Astrocyte (in vitro differentiated cells and primary cell): Measurements from ENCODE around the gene DISC1. TPM values are rescaled to one million over a fixed set of nuclear protein-coding genes. Genes with fewer than 3 reads are reported as not detected.

Source experiments
- DNase-seq: peaks from one replicate; pipeline ENCODE4 v3.0.0-alpha.2; 2010; ENCODE audit warnings: low read depth
- FAIRE-seq: peaks from 2 replicates; lab custom pipeline; 2011; peaks lifted over from hg19 to GRCh38; lab: Jason Lieb, UNC
- H2AFZ ChIP-seq: 2 replicates; pipeline ENCODE4 v1.6.0; 2012; ENCODE audit warnings: low read depth, low read length, inconsistent platforms
- H3K27ac ChIP-seq: 2 replicates; pipeline ENCODE4 v1.5.1; 2011; ENCODE audit warnings: low read depth, low read length, inconsistent platforms
- H3K27me3 ChIP-seq: 2 replicates; pipeline ENCODE4 v1.6.0; 2011; ENCODE audit warnings: low read length, inconsistent platforms; ENCODE audit not compliant: insufficient read depth
- H3K36me3 ChIP-seq: 2 replicates; pipeline ENCODE4 v1.5.1; 2011; ENCODE audit warnings: low read length, inconsistent platforms; ENCODE audit not compliant: insufficient read depth
- H3K4me1 ChIP-seq: 2 replicates; pipeline ENCODE4 v1.5.1; 2011; ENCODE audit warnings: low read length, inconsistent platforms; ENCODE audit not compliant: insufficient read depth
- H3K4me2 ChIP-seq: 2 replicates; pipeline ENCODE4 v1.6.0; 2012; ENCODE audit warnings: low read length, inconsistent platforms
- H3K4me3 ChIP-seq: 2 replicates; pipeline ENCODE4 v1.5.1; 2011; ENCODE audit warnings: low read depth, mild to moderate bottlenecking, low read length, inconsistent platforms; ENCODE audit not compliant: insufficient read depth
- H3K79me2 ChIP-seq: 2 replicates; pipeline ENCODE4 v1.6.0; 2012; ENCODE audit warnings: mild to moderate bottlenecking, low read length, inconsistent platforms; ENCODE audit not compliant: insufficient read depth
- H3K9ac ChIP-seq: 2 replicates; pipeline ENCODE4 v1.6.0; 2012; ENCODE audit warnings: mild to moderate bottlenecking, low read length, inconsistent platforms
- H3K9me3 ChIP-seq: 2 replicates; pipeline ENCODE4 v1.5.1; 2012; ENCODE audit warnings: low read depth, mild to moderate bottlenecking, low read length, inconsistent platforms; ENCODE audit not compliant: insufficient read depth
- H4K20me1 ChIP-seq: 2 replicates; pipeline ENCODE4 v1.6.0; 2012; ENCODE audit warnings: low read length, inconsistent platforms; ENCODE audit not compliant: insufficient read depth
- H3K27ac Mint-ChIP-seq: one replicate; pipeline ENCODE4 v1.8.0; 2021; ENCODE audit warnings: mild to moderate bottlenecking, mixed read lengths; ENCODE audit not compliant: unreplicated experiment
- H3K27me3 Mint-ChIP-seq: one replicate; pipeline ENCODE4 v1.8.0; 2021; ENCODE audit warnings: low read depth, mixed read lengths; ENCODE audit not compliant: unreplicated experiment
- H3K36me3 Mint-ChIP-seq: one replicate; pipeline ENCODE4 v1.8.0; 2021; ENCODE audit warnings: low read depth, mixed read lengths; ENCODE audit not compliant: unreplicated experiment
- H3K4me1 Mint-ChIP-seq: one replicate; pipeline ENCODE4 v1.8.0; 2021; ENCODE audit warnings: low read depth, mixed read lengths; ENCODE audit not compliant: unreplicated experiment
- H3K4me3 Mint-ChIP-seq: one replicate; pipeline ENCODE4 v1.8.0; 2021; ENCODE audit warnings: mild to moderate bottlenecking, moderate library complexity, mixed read lengths; ENCODE audit not compliant: unreplicated experiment
- H3K9me3 Mint-ChIP-seq: one replicate; pipeline ENCODE4 v1.8.0; 2021; ENCODE audit warnings: mild to moderate bottlenecking, mixed read lengths; ENCODE audit not compliant: unreplicated experiment
- CTCF ChIP-seq: IDR thresholded peaks from 2 replicates; pipeline ENCODE4 v1.5.1; 2011; ENCODE audit warnings: low read depth, mild to moderate bottlenecking, inconsistent platforms, low read length, moderate library complexity; ENCODE audit not compliant: insufficient read depth
- EZH2 ChIP-seq: IDR thresholded peaks from 2 replicates; pipeline ENCODE4 v1.6.1; 2012; ENCODE audit warnings: mild to moderate bottlenecking, low read length, inconsistent platforms; ENCODE audit not compliant: insufficient read depth
- total RNA-seq: library from RNA; stranded (reverse); gene quantifications from 2 replicates; pipeline ENCODE4 v1.2.1, GENCODE V29; 2021

The DISC1 gene
- total RNA-seq, 1 donor from 2014 or later: 9.1 TPM

GRCh38 chr1:231670755-231671154, 44.2 kb downstream of the DISC1 start:
- FAIRE-seq: no peak
- peaks cover 7% of the 10 kb centered on the region for H3K9me3 Mint-ChIP-seq
- H3K4me3 Mint-ChIP-seq: no peak overlapping the region
- no peaks in the 10 kb centered on the region for H3K27me3 Mint-ChIP-seq
- Histone ChIP-seq H4K20me1 (no peaks in the 10 kb centered on the region), H2AFZ (no peak overlapping the region), H3K27me3 (no peaks in the 10 kb centered on the region), H3K36me3 (no peaks in the 10 kb centered on the region), H3K4me1 (no peaks in the 10 kb centered on the region), H3K27ac (no peak overlapping the region), H3K4me2 (no peak overlapping the region), H3K4me3 (no peak overlapping the region), H3K9ac (no peak overlapping the region), H3K79me2 (no peaks in the 10 kb centered on the region), H3K9me3 (no peaks in the 10 kb centered on the region)
- no peak for TF ChIP-seq CTCF
- no peak for TF ChIP-seq EZH2
- H3K4me1 Mint-ChIP-seq: no peaks in the 10 kb centered on the region
- H3K36me3 Mint-ChIP-seq: peaks cover 4% of the 10 kb centered on the region
- DNase-seq: no peak
- H3K27ac Mint-ChIP-seq: no peak overlapping the region

- H3K4me1 Mint-ChIP-seq: peaks cover 2% of the 10 kb centered on the region
- Histone ChIP-seq H2AFZ (no peak overlapping the region), H3K27me3 (no peaks in the 10 kb centered on the region), H3K27ac (no peak overlapping the region), H4K20me1 (no peaks in the 10 kb centered on the region), H3K4me2 (no peak overlapping the region), H3K9ac (no peak overlapping the region), H3K4me1 (peaks cover 9% of the 10 kb centered on the region), H3K9me3 (no peaks in the 10 kb centered on the region), H3K4me3 (no peak overlapping the region), H3K36me3 (no peaks in the 10 kb centered on the region), H3K79me2 (no peaks in the 10 kb centered on the region)
- TF ChIP-seq EZH2 (no peak), CTCF (no peak)
- FAIRE-seq (no peak), DNase-seq (no peak)
- peaks cover 2% of the 10 kb centered on the region for H3K36me3 Mint-ChIP-seq
- no peak overlapping the region for H3K4me3 Mint-ChIP-seq
- H3K9me3 Mint-ChIP-seq: peaks cover 4% of the 10 kb centered on the region
- no peak overlapping the region for H3K27ac Mint-ChIP-seq
- H3K27me3 Mint-ChIP-seq: no peaks in the 10 kb centered on the region
These were observed 48.0 kb downstream of the DISC1 start for GRCh38 chr1:231674575-231674974.

- no peak overlapping the region for H3K4me3 Mint-ChIP-seq
- peaks cover 9% of the 10 kb centered on the region for H3K4me1 ChIP-seq
- no peaks in the 10 kb centered on the region for H3K9me3 ChIP-seq
- H3K9ac ChIP-seq: no peak overlapping the region
- no peak for DNase-seq
- H3K79me2 ChIP-seq: no peaks in the 10 kb centered on the region
- H2AFZ ChIP-seq: no peak overlapping the region
- H3K4me3 ChIP-seq: no peak overlapping the region
- H3K27me3 ChIP-seq: no peaks in the 10 kb centered on the region
- no peaks in the 10 kb centered on the region for H3K36me3 ChIP-seq
- FAIRE-seq: no peak
- no peaks in the 10 kb centered on the region for H3K9me3 Mint-ChIP-seq
- no peaks in the 10 kb centered on the region for H4K20me1 ChIP-seq
- peaks cover 2% of the 10 kb centered on the region for H3K36me3 Mint-ChIP-seq
- no peak for TF ChIP-seq CTCF
- TF ChIP-seq EZH2: no peak
- no peak overlapping the region for H3K27ac ChIP-seq
- H3K4me1 Mint-ChIP-seq: peaks cover 2% of the 10 kb centered on the region
- H3K27ac Mint-ChIP-seq: no peak overlapping the region
- H3K27me3 Mint-ChIP-seq: no peaks in the 10 kb centered on the region
- no peak overlapping the region for H3K4me2 ChIP-seq
These were observed 49.9 kb downstream of the DISC1 start for GRCh38 chr1:231676487-231676886.
